H9 (cell line): ENCODE results near the gene USP34. TPM values are rescaled to one million over a fixed set of nuclear protein-coding genes. Genes with fewer than 3 reads are reported as not detected.

Source experiments
- DNase-seq: peaks from one replicate; pipeline ENCODE4 v3.0.0-alpha.2; 2017
- H2AFZ ChIP-seq: one replicate; pipeline ENCODE4 v1.6.1; 2013; ENCODE audit warnings: mild to moderate bottlenecking, low read length, control low read depth, moderate library complexity
- H2AK5ac ChIP-seq: 2 replicates; pipeline ENCODE4 v1.6.1; 2013; ENCODE audit warnings: low read length, control low read depth, mixed read lengths; ENCODE audit not compliant: insufficient read length
- H2BK120ac ChIP-seq: one replicate; pipeline ENCODE4 v1.6.1; 2013; ENCODE audit warnings: low read depth, mild to moderate bottlenecking, low read length, control low read depth, inconsistent platforms; ENCODE audit not compliant: poor library complexity, severe bottlenecking
- H2BK12ac ChIP-seq: 2 replicates; pipeline ENCODE4 v1.6.1; 2013; ENCODE audit warnings: low read length, control low read depth, mixed read lengths, low read depth; ENCODE audit not compliant: insufficient read length
- H2BK15ac ChIP-seq: 2 replicates; pipeline ENCODE4 v1.6.1; 2013; ENCODE audit warnings: low read depth, low read length, control low read depth
- H2BK20ac ChIP-seq: one replicate; pipeline ENCODE4 v1.6.1; 2013; ENCODE audit warnings: low read depth, mild to moderate bottlenecking, low read length, control low read depth, inconsistent platforms; ENCODE audit not compliant: poor library complexity, severe bottlenecking
- H2BK5ac ChIP-seq: 2 replicates; pipeline ENCODE4 v1.6.1; 2013; ENCODE audit warnings: low read length, control low read depth, mixed read lengths; ENCODE audit not compliant: insufficient read length
- H3K14ac ChIP-seq: 2 replicates; pipeline ENCODE4 v1.6.1; 2013; ENCODE audit warnings: low read length, control low read depth; ENCODE audit not compliant: insufficient read depth
- H3K18ac ChIP-seq: 2 replicates; pipeline ENCODE4 v1.6.1; 2013; ENCODE audit warnings: low read depth, mild to moderate bottlenecking, mixed read lengths, low read length, control low read depth; ENCODE audit not compliant: insufficient read length
- H3K23ac ChIP-seq: 2 replicates; pipeline ENCODE4 v1.6.1; 2013; ENCODE audit warnings: low read length, control low read depth, mixed read lengths, low read depth; ENCODE audit not compliant: insufficient read length
- H3K23me2 ChIP-seq: 2 replicates; pipeline ENCODE4 v1.6.1; 2013; ENCODE audit warnings: low read depth, mild to moderate bottlenecking, mixed read lengths, low read length, control low read depth; ENCODE audit not compliant: insufficient read length, poor library complexity, severe bottlenecking
- H3K27ac ChIP-seq: 2 replicates; pipeline ENCODE4 v1.5.1; 2013; ENCODE audit warnings: low read length, control low read depth, mixed read lengths, low read depth; ENCODE audit not compliant: insufficient read length
- H3K27me3 ChIP-seq: 2 replicates; pipeline ENCODE4 v1.6.1; 2013; ENCODE audit warnings: low read length, control low read depth, inconsistent platforms; ENCODE audit not compliant: insufficient read depth
- H3K4ac ChIP-seq: 2 replicates; pipeline ENCODE4 v1.6.1; 2013; ENCODE audit warnings: low read depth, mild to moderate bottlenecking, control low read depth, inconsistent platforms, low read length, moderate library complexity
- H3K4me1 ChIP-seq: 2 replicates; pipeline ENCODE4 v1.6.1; 2013; ENCODE audit warnings: low read length, control low read depth, inconsistent platforms; ENCODE audit not compliant: insufficient read depth
- H3K4me2 ChIP-seq: 2 replicates; pipeline ENCODE4 v1.6.1; 2013; ENCODE audit warnings: low read length, control low read depth, mixed read lengths; ENCODE audit not compliant: insufficient read length, insufficient read depth
- H3K56ac ChIP-seq: 2 replicates; pipeline ENCODE4 v1.6.1; 2013; ENCODE audit warnings: low read depth, mild to moderate bottlenecking, mixed read lengths, low read length, control low read depth; ENCODE audit not compliant: insufficient read length
- H3K79me1 ChIP-seq: 2 replicates; pipeline ENCODE4 v1.6.1; 2013; ENCODE audit warnings: low read depth, mild to moderate bottlenecking, moderate library complexity, low read length, control low read depth, inconsistent platforms; ENCODE audit not compliant: insufficient read depth, poor library complexity, severe bottlenecking
- H3K79me2 ChIP-seq: 2 replicates; pipeline ENCODE4 v1.6.1; 2013; ENCODE audit warnings: low read length, control low read depth, inconsistent platforms; ENCODE audit not compliant: insufficient read depth
- H3K9ac ChIP-seq: 2 replicates; pipeline ENCODE4 v1.6.1; 2013; ENCODE audit warnings: low read length, control low read depth, mixed read lengths; ENCODE audit not compliant: insufficient read length; ENCODE audit errors: extremely low read depth
- H3K9me3 ChIP-seq: one replicate; pipeline ENCODE4 v1.6.1; 2013; ENCODE audit warnings: low read depth, low read length, inconsistent platforms; ENCODE audit not compliant: control insufficient read depth
- H3T11ph ChIP-seq: one replicate; pipeline ENCODE4 v1.6.1; 2013; ENCODE audit warnings: mild to moderate bottlenecking, low read length, control low read depth, inconsistent platforms
- H4K20me1 ChIP-seq: one replicate; pipeline ENCODE4 v1.6.1; 2013; ENCODE audit not compliant: control insufficient read depth, insufficient read length, insufficient read depth
- H4K5ac ChIP-seq: 2 replicates; pipeline ENCODE4 v1.6.1; 2013; ENCODE audit warnings: low read depth, mild to moderate bottlenecking, mixed read lengths, low read length, control low read depth; ENCODE audit not compliant: insufficient read length
- H4K8ac ChIP-seq: replicated peaks from 2 replicates; pipeline ENCODE4 v1.6.1; 2013; ENCODE audit warnings: low read length, control low read depth, mixed read lengths, low read depth; ENCODE audit not compliant: insufficient read length
- H4K91ac ChIP-seq: 2 replicates; pipeline ENCODE4 v1.6.1; 2013; ENCODE audit warnings: low read depth, mild to moderate bottlenecking, moderate library complexity, mixed read lengths, low read length, control low read depth; ENCODE audit not compliant: insufficient read length
- H3K27ac Mint-ChIP-seq, 3 experiments: 2 replicates in 2 of 3; 3 replicates in 1 of 3; pipeline ENCODE4 v1.8.0; 2020 to 2021; ENCODE audit warnings: mixed read lengths in 3 of 3, mild to moderate bottlenecking in 1 of 3, moderate library complexity in 1 of 3
- H3K27me3 Mint-ChIP-seq: 2 replicates; pipeline ENCODE4 v1.8.0; 2021; ENCODE audit warnings: low read depth, mild to moderate bottlenecking, moderate library complexity, mixed read lengths
- H3K36me3 Mint-ChIP-seq, 3 experiments: 2 replicates in 2 of 3; 3 replicates in 1 of 3; pipeline ENCODE4 v1.8.0; 2020 to 2021; ENCODE audit warnings: low read depth in 3 of 3, mixed read lengths in 3 of 3; ENCODE audit not compliant: insufficient read depth in 1 of 3
- H3K4me1 Mint-ChIP-seq, 2 experiments: 2 replicates each; pipeline ENCODE4 v1.8.0; 2020; ENCODE audit warnings: mixed read lengths in 2 of 2
- H3K4me3 Mint-ChIP-seq, 2 experiments: 2 replicates in 1 of 2; 3 replicates in 1 of 2; pipeline ENCODE4 v1.8.0; 2020 to 2021; ENCODE audit warnings: mild to moderate bottlenecking in 2 of 2, mixed read lengths in 2 of 2, moderate library complexity in 1 of 2
- H3K9me3 Mint-ChIP-seq, 2 experiments: 2 replicates in 1 of 2; 3 replicates in 1 of 2; pipeline ENCODE4 v1.8.0; 2020; ENCODE audit warnings: mild to moderate bottlenecking in 2 of 2, mixed read lengths in 2 of 2, moderate library complexity in 1 of 2
- CTCF ChIP-seq: fragments of 200-600 bp; sonication (generic); conservative IDR thresholded peaks from 3 replicates; pipeline ENCODE4 v1.8.0; 2021; ENCODE audit warnings: antibody characterized with exemption, mild to moderate bottlenecking
- WGBS: extraction: QIAGEN DNeasy Blood & Tissue Kit; methylation state at CpG from one replicate; pipeline ENCODE4 v1.1.7; 2013; ENCODE audit warnings: missing lambda C conversion rate, low lambda C conversion rate, mixed read lengths; ENCODE audit not compliant: insufficient read length; ENCODE audit errors: extremely low coverage; 5-methylcytosine and 5-hydroxymethylcytosine counted together
- total RNA-seq: library from RNA; stranded (reverse); gene quantifications from 2 replicates; pipeline ENCODE4 v1.2.1, GENCODE V29; 2021

USP34 gene
- total RNA-seq, 1 experiment from 2014 or later = 93.9 TPM

- no peaks in the 10 kb centered on the region for H3K9me3 Mint-ChIP-seq
- H3K27me3 ChIP-seq = no peaks in the 10 kb centered on the region
- peak overlapping the region in 2 of 3 experiments; percentile 58 to 61; a peak in 3 of 7 replicates for H3K27ac Mint-ChIP-seq
Measured at GRCh38 chr2:61193670-61194561, 277.0 kb downstream of the USP34 start.

More at GRCh38 chr2:61193670-61194561, 277.0 kb downstream of the USP34 start:
- Histone ChIP-seq H2BK120ac (no peak overlapping the region), H3K4ac (no peak overlapping the region), H4K20me1 (no peaks in the 10 kb centered on the region), H3T11ph (no peak overlapping the region), H2BK5ac (no peak overlapping the region), H4K5ac (no peak overlapping the region), H3K18ac (no peak overlapping the region), H3K23me2 (no peaks in the 10 kb centered on the region), H3K79me1 (no peaks in the 10 kb centered on the region), H2AK5ac (no peak overlapping the region), H4K91ac (no peak overlapping the region), H3K56ac (no peak overlapping the region), H2BK20ac (no peak overlapping the region), H4K8ac (no peak overlapping the region), H2AFZ (no peak overlapping the region), H3K27ac (no peak overlapping the region), H3K4me2 (no peak overlapping the region), H3K9me3 (no peaks in the 10 kb centered on the region), H3K14ac (no peak overlapping the region), H3K9ac (no peak overlapping the region), H2BK12ac (no peak overlapping the region), H3K79me2 (no peaks in the 10 kb centered on the region), H2BK15ac (no peak overlapping the region), H3K4me1 (no peaks in the 10 kb centered on the region), H3K23ac (no peak overlapping the region)
- DNase-seq = no peak
- no peak for TF ChIP-seq CTCF
- H3K4me3 Mint-ChIP-seq = no peak overlapping the region
- no peaks in the 10 kb centered on the region for H3K4me1 Mint-ChIP-seq
- H3K27me3 Mint-ChIP-seq = no peaks in the 10 kb centered on the region
- peaks cover 6 to 37% (median 22%) of the 10 kb centered on the region in 3 experiments; a peak in 6 of 7 replicates for H3K36me3 Mint-ChIP-seq
- WGBS = no CpG with 5 or more reads among the region's 4 CpGs
